IPS DF 4.7 (cell line): ENCODE data around the gene BTLA.
"Not testable (repeated sequence)": the region's sequence is repeated elsewhere in the genome, so short reads cannot be mapped to it uniquely, and the experiment has no call there.

ENCODE experiments used
- DNase-seq: peaks from one replicate; pipeline ENCODE4 v3.0.0-alpha.2; 2013; ENCODE audit warnings: low spot score; ENCODE audit errors: extremely low read depth

The BTLA gene

DNA sequence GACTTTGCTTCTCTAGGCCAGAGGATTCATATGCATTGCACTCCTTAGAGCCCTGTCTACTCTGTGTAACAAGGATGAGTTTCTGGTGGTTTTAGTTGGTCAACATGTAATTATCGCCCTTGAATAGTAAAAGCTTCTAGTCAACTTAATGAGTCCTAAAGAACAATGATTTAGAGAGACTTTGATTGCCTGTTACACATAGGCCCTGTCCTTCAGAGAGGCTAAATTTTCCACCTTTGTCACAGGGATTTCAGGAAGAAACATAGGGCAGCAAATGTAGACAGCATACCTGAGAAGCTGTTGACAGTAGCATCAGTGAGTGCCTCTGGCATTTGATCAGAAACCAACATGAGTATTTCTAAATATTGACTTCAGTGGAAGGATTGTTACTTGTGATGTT is 7.1 kb downstream of the BTLA start:
- no peak for DNase-seq

DNA sequence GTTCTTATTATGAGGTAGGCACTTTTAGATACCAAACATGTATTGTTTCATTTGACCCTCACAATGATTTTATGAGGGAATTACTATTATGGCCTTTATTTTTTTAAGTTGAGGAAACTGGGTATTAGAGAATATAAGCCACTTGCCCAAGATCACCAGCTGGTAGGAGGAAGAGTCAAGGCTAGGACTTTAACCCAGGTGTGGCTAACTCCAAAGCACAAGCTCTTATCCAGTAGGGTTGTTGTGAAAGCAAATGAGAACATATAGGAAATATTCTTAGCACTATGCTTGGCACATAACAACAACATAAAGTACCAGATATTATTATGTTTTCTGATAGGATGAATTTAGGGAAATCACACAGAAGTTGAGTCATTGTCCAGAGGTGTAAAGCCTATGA is 7.9 kb downstream of the BTLA start:
- DNase-seq: no peak

DNA sequence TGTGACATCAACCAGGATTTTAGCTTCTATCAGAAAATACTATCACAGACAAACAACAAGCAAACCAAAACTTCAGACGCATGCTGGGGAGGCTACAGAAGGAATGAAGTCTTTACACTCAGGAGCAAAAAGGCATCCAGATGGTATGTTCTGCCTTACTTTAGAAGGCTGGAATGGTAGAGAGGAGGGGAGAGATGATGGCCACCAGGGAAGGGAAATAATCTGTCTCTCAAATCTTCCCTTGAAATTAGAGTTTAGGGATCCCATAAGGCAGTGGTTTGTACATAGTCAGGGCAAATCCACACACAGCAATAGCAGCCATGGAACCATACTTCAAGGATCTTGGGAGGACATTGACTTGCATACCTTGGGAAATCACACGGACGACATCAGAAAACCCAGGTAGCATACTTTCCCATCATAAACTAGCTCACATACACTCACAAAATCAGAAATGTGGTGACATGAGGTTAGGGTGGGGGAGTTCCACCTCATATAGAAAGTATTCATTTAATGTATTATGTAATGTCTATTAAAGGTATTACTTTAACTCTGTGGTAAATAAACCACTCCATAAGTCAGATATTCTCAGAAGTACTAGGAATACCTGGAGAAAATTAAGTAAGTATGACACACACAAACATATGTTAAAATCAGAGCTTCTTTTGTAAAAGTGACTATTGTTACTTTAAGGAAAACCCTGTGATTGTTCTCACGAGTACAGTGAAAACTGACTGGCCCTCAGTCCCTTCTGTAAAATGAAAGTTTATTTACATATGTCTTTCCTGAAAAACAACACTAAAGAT is 9.4 kb downstream of the BTLA start:
- DNase-seq: no peak

DNA sequence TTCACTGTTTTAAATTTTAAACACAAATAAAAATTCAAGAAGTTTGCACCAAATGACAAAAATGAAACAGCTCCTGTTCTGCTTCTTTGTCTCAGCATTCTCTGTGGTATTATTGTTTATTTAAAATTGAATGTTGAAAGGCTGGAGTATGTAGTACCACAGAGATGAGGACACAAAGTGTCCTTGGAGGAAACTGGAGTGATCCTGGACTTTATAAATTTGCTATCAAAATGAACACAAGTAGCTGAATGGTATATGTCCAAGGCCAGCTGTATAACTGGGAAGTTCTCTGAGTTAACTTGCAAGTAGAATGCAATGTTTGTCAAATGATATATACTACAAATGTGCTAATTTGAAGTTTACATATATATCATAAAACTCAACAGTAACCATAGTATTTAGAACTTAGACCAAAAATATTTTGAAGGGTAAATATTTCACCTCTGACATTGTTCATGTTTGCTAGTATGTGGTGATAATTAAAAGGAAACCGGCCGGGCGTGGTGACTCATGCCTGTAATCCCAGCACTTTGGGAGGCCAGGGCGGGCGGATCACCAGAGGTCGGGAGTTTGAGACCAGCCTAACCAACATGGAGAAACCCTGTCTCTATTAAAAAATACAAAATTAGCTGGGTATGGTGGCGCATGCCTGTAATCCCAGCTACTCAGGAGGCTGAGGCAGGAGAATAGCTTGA is 12.3 kb downstream of the BTLA start:
- DNase-seq: no peak

DNA sequence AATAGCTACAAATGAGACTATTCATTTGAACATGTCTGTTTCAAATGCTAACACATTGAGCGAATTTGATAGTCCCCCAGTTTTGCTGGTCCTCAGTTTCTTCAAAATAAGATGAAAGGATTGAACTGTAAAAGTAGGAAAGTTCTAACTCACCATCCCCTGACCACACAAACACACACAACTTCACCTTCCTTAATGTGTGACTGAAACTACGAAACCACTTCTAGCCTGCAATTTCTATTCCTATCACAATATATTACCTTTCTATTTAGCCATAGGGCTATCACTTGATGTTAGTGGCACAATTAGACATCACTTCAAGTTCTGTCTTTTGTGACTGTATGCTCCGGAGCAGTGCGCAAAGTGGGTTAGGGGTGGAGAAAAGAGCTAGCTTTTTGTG is 14.9 kb downstream of the BTLA start:
- no peak for DNase-seq

DNA sequence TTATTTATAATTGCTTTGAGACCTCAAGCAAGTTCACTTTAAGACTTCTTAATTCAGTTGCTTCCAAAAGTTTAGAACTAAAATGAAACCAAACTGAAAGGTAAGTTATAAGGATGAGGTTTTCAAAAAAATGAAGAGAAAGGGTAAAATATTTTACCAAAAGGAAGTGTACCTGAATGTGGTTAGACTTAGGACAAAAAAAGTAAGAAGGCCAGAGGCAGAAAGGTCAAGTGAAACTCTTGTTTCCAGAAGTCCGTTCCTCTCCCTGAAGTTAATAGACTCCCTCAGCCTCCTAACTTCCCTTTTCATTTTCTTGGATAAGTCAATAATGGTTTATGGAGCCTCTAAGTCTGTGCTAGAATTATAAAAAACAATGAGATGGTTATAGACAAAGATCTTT is 16.6 kb downstream of the BTLA start:
- DNase-seq: no peak

DNA sequence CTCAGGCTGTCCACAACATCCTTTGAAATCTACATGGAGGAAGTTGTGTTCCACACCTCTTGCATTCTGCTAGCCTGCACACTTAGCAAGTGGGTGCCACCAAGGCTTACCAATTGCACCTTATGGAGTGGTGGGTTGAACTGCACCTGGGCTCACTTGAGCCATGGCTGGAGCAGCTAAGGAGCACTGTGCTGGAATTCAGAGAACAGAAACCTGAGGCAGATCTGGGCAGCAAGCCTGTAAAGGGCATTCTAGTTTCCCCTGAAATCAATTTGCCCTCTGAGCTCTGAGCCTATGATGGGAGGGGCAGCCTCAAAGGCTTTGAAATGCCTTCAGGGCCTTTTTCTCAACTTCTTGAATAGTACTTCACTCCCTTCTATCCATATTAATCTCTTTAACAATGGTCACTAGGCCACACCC is 18.0 kb downstream of the BTLA start:
- DNase-seq: no peak

DNA sequence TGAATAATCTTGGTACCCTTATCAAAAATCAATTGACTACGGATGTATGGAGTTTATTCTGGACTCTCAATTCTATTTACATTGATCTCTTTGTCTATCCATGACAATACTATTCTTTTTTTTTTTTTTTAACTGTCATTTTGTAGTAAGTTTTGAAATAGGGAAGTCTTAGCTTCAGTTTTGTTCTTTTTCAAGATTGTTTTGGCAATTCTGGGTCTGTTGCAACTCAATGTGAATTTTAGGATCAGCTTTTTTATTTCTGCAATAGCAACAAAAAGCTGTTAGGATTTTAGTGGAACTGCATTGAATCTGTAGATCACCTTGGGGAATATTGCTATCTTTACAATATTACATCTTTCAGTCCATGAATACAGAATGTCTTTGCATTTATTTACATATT is 21.4 kb downstream of the BTLA start:
- no peak for DNase-seq

DNA sequence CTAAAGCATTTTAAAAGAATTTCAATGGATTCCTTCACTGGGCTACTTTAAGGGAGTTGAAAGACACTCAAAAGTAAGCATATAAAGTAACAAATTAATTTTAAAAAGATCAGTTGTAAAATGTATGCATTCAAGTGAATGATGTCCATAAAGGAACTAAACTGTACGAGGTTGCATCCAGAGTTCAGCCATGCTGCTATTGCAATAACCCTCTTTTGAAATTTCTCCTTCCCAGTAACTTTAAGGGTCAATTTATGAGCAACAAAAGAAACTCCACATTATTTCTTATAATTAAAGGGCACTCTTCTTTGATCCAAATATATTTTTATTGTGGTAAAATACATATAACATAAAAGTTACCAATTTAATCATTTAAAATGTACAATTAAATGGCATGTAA is 22.9 kb downstream of the BTLA start:
- DNase-seq: no peak

DNA sequence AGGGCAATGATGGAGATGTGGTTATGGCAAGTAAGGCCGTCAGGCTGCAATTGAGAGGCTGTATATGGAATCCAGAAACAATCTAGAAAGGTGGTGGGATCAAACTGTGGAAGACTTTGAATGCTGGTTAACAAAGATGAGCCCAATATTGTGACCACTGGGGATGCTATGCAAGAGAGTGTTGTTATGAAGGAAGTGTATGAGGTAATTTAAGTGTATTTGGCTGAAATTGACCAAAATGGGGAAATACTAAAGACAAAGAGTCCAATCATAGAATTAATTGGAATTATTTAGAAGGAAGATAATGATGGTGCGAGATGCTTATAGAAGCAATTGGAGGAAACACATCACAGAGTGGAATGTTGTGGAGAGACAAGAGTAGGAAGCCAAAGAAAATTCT is 24.5 kb downstream of the BTLA start:
- no peak for DNase-seq

DNA sequence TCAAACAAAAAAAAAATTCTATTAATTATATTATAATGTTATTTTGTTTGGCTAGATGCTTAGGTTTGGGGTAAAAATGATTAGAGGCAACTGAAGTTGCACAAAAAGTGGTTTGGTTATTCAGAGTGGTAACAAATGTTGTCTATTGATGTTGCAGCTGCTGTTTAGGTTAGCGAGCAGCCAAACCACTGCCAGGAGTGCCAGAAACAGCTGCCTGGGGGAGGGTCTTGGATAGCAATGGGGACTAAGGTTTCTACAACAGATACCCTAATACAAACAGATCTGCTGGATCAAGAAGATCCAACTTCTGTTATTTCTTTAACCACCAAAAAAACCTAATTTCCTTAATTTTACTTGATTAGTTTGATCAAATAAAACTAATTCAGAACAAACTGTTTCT is 26.6 kb downstream of the BTLA start:
- no peak for DNase-seq

DNA sequence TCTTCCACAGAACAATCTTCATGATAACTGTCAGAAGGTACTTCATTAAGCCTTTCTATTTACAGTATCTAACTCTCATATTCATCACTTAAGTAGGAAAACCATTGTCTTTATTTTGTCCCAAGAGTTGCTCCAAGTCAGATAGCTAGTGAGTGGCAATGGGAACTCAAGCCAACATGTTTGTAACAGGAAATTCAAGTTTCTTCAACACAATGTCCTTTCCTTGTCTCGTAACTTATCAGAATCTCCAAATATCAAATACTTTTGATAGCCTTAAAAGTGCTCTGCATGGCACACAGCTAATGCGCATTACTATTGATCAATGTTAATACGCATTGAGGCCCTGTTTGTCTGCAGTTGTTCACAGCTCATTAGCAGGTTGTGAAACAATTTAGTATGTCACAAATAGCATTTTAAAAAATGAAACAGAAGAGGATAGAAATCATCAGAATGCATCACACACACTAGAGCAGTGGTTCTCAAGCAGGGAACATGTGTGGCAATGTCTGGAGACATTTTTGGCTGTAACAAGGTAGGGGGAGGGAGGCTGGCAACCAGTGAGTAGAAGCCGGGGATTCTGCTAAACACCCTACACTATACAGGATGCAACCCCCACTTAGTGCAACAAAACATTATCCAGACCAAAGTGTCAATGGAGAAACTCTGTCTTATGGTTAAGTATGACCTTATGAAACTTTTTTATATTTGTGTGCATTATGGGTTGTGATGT is 27.5 kb downstream of the BTLA start:
- no peak for DNase-seq

DNA sequence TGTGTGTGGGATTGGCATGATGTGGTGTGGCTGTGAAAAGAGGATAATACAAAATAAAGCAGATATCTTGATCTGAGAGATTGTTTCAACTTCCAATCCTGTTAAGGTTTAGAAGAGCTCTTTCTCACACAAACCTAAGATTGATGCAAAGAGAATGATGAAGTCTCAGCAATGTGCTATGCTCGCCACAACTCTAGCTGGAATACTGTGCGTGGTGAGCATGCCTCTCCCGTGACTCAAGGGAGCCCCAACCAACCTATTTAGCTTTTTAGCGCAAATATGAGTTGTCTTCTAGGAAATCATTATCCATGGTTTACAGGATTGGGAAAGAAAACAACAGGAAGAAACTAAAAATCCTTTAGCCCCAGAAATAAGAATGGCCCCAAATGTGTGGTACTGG is 28.5 kb downstream of the BTLA start:
- DNase-seq: no peak

DNA sequence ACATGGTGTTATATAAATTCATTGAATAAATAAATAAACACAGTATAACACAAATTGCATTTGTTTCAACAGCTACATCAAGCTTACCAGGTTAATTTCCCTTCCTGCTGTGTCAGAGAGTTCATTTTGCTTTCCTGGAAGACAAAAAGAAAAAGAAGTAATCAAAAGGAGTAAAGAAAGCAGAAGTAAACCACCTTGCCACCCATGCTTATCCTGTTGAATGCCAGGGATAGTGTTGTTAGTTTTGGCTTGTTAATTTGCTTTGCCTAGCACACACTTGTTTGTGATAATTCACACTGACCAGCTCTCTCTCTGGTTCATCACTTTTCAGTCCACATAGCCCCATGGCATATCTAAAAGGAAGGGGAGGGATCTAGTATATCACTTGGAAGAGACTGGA is 29.6 kb downstream of the BTLA start:
- DNase-seq: no peak

DNA sequence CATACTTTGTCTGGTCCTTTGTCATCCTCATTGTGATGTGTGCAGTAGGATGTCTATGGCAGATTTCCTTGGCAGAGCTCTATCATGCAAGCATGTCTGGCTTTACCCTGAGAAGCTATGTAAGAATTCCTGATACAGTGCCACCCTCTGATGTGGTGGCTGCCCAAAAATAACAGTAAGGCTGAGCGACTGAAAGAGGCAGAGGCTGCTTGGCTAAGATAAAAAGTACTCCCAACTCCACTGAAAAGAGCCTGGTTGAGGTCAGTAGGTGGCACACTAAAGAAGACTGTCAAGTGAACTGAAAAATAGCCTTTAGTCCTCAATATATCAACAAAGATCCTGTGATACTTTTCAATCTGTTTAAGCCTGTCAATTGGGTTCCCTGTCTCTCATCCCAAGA is 31.7 kb downstream of the BTLA start:
- DNase-seq: no peak

DNA sequence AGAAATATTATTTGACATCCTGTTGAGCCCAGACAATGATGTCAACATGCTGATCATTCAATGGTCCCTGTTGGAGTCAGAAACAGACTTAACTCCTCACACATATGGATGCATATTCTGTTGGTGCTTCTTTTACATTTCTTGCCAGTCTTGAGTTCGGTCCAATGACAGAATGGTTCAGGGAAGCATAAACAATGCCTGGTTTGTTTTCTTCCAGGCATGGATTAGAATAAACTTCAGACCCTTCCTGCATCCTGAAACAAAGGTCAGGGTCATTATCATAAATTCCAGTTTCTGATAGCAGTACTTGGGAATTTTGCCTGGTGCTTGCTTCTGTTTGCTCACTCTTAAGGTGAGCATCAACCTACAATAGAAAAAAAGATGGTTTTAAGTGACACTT is 33.3 kb downstream of the BTLA start:
- DNase-seq: peak; percentile 14

DNA sequence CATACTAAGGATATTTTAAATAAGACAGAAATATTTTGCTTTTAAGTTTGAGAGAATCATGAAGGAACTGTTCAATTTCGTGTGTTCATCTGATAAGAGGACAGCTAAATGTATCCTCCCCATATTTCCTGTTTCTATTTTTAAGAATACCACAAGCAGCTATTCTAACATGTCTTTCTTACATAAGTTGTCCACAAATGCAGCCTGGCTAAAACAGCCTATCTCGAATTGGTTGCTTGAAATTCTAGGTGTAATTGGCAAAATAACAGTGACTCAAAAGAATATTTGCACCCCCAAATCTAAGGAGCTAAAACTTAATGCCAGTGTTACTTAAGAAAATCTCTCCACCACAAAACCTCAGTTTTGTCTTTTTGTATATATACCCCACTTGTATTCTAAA is 35.0 kb downstream of the BTLA start:
- DNase-seq: no peak

DNA sequence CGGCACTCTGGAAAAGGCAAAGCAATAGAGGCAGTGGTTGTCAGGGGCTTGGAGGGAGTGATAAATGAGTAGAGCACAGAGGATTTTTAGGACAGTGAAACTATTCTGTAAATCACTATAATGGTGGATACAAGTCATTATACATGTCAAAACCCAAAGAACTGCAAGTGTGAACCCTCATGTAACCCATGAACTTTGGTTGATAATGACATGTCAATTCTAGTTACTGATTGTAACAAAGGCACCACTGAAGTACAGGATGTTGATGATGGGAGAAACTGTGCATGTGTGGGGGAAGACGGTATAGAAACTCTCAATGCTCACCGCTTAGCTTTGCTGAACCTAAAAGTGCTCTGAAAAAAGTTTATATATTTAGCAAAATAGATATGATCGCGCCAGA is 36.0 kb downstream of the BTLA start:
- DNase-seq: no peak

DNA sequence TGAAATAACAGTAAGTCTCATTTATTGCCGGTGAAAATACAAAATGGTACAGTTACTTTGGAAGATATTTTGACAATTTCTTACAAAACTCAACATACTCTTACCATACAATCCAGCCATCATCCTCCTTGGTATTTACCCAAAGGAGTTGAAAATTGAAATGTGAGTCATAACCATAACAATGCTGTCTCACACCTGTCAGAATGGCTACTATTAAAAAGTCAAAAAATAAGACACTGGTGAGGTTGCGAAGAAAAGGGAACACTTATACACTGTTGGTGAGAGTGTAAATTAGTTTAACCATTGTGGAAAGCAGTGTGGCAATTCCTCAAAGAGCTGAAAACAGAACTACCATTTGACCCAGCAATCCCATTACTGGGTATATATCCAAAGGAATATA is 37.5 kb downstream of the BTLA start:
- not testable (repeated sequence) for DNase-seq

DNA sequence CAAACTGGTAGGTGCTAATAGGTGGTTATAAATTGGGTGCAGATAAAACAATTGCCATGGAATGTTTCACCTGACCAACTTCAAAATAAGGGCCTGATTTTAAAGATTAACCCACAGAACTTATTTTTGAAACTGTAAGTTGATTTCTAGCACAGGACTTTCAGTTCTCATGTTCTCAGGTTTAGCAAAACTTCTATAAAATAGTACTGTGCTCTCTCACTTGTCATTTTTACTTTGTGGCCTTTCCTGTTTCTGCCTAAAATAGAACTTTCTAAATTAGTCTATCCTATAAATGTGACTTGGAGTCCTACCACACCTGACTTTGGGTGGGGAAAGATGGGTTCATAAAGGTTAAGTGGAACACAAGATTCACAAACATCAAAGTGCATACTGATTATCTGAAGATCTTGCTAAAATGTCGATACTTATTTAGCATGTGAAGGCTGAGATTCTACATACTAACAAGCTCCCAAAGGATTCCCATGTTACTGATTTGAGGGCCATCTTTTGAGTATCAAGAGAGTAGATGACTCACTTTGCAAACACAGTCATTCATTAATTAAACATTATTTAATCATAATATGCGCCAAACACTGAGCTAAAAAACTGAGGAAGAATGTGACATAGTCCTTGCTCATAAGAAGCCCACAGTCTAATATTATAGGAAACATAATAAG is 38.6 kb downstream of the BTLA start:
- DNase-seq: no peak

DNA sequence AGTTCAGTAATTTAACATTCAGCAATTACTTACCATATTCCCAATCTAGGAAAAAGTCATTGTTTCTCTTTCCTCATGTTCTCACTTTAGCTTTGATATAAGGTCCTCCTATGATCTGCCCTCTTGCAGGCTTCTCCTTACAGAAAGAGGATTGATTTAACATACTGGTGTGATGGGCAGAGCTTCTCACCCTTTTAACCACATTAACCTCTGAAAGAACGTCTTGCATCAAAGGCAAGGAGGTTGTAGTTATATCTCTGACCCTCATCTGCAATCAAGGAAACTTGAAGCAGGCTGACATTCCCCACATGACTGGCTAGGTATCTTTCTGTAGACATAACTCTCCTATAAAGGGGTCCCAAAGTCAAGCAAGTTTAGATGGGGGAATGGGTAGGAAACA is 39.5 kb downstream of the BTLA start:
- DNase-seq: no peak

DNA sequence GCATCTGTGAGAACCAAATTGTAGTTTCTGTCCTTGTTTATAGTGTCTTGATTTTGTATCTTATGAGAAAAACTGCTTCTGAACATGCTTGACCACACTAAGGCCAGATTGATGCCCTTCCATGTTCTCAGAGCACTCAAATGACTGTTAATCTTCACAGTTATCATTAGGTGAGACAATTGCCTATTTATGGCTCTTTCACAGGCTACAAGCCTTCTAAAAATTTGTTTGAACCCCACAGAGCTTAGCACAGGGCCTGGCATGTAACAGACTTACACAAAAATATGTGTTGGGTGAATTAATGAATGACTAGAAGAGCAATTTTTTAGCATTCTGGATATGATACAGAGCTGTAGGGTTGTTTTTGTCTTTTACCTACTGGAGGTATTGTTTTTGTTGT is 43.1 kb downstream of the BTLA start:
- DNase-seq: no peak
